Activated naive CD4-positive, alpha-beta T cell treated with anti-CD3 and anti-CD28 coated beads, Interleukin-2, amount 50 U/mL, for 72 hours (primary cell): ENCODE results near the gene KCNJ4. TPM values are rescaled to one million over a fixed set of nuclear protein-coding genes. Genes with fewer than 3 reads are reported as not detected.

ENCODE experiments used
- ATAC-seq, 2 donors: fragments of 150-1000 bp; cut with Tn5 transposase; 2 replicates each; pipeline ENCODE4 v1.10.0; 2021; ENCODE audit warnings: mild to moderate bottlenecking in 2 of 2, moderate library complexity in 2 of 2
- DNase-seq, 2 donors: peaks; one replicate each; pipeline ENCODE4 v3.0.0; 2021 to 2022; ENCODE audit warnings: low spot score in 2 of 2
- H3K27ac Mint-ChIP-seq, 2 donors: one replicate each; pipeline ENCODE4 v1.8.0; 2022; ENCODE audit warnings: mild to moderate bottlenecking in 2 of 2, mixed read lengths in 2 of 2
- H3K36me3 Mint-ChIP-seq, 2 donors: one replicate each; pipeline ENCODE4 v1.8.0; 2022; ENCODE audit warnings: mixed read lengths in 2 of 2
- H3K9me3 Mint-ChIP-seq, 2 donors: one replicate each; pipeline ENCODE4 v1.8.0; 2022; ENCODE audit warnings: mixed read lengths in 2 of 2
- total RNA-seq, 2 donors: library from RNA; stranded (reverse); gene quantifications; one replicate each; pipeline ENCODE4 v1.2.3, GENCODE V29; 2022

The KCNJ4 gene
- total RNA-seq = not detected

- Mint-ChIP-seq H3K27ac (no peak within 1 kb of the TSS), H3K36me3 (peaks cover 0 to 5% of the 10 kb centered on the region in 2 donors), H3K9me3 (no peaks in the 10 kb centered on the region)
- DNase-seq = no peak
- ATAC-seq = peak in 1 of 2 donors; percentile 9
Measured at GRCh38 chr22:38455076-38455529, at the start of gene KCNJ4. TSS of gene KCNJ4 (minus strand) at chr22:38455199. CDS start at chr22:38428132, 27,067 bp downstream.

- H3K9me3 Mint-ChIP-seq = peaks cover under 1 to 1% of the 10 kb centered on the region in 2 donors
- no peak for ATAC-seq
Measured at GRCh38 chr22:38503021-38503420, 48.0 kb upstream of the KCNJ4 start.

DNA sequence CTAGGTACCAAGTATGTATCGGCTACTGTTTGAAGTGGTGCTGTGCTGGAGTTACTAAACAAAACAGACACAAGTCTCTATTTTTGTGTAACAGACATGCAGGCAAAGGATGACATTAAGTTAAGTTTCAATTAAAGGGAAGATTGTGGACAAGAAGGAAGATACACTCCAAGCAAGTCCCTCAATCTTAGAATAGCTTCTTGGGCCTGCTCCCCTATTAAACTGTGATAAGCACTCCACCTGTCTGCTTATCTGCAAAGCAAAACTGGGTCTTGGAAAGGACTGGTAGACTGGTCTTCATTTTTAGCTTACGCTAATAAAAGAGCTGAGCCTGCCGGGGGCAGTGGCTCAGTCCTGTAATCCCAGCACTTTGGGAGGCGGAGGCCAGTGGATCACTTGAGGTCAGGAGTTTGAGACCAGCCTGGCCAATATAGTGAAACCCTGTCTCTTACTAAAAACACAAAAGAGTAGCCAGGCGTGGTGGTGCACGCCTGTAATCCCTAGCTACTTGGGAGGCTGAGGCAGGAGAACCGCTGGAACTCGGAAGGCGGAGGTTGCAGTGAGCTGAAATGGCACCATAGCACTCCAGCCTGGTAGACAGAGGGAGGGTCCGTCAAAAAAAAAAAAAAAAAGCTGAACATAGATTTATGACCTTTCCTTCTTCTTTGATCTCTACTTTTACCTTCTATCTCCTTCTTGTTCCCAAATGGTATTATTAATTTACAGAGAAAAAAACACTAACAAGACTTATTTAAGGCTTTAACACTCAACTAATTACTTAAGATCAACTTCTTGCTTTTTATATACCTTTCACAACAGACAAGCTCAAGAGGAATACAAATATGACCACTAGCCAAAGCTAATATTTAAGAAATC is 47.0 kb upstream of the KCNJ4 start:
- Mint-ChIP-seq H3K36me3 (peaks cover 55 to 90% of the 10 kb centered on the region in 2 donors), H3K27ac (peak overlapping the region in 1 of 2 donors; percentile 84), H3K9me3 (no peaks in the 10 kb centered on the region)
- DNase-seq (no peak), ATAC-seq (no peak)

More at GRCh38 chr22:38503021-38503420, 48.0 kb upstream of the KCNJ4 start:
- Mint-ChIP-seq H3K27ac (peak overlapping the region in 1 of 2 donors; percentile 99), H3K36me3 (peaks cover 61 to 88% of the 10 kb centered on the region in 2 donors)
- no peak for DNase-seq

- ATAC-seq (peak; percentile 11 to 90), DNase-seq (no peak)
- Mint-ChIP-seq H3K36me3 (peaks cover 39 to 71% of the 10 kb centered on the region in 2 donors), H3K27ac (peak overlapping the region in 1 of 2 donors; percentile 68), H3K9me3 (no peaks in the 10 kb centered on the region)
Measured at GRCh38 chr22:38497869-38498268, 42.9 kb upstream of the KCNJ4 start.

GRCh38 chr22:38494939-38495338 is 39.9 kb upstream of the KCNJ4 start:
- ATAC-seq = no peak

DNA sequence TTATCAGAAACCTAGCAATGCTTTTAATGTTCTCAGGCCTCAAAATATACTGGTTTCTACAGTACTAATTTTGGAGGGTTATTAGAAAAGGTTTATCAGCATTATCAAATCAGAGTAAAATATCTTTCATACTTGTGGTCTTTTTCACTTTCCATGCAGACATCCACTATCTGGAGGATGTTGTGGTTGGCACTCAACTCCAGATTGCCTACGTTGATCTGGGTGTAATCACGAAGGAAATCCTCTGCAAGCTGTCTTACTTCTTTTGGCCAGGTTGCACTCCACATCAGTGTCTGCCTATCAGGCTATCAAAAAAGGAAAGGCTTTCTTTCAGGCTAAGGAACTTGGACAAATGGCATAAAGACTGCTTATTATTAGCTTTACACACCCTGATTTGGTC is 39.5 kb upstream of the KCNJ4 start:
- peaks cover 37 to 65% of the 10 kb centered on the region in 2 donors for H3K36me3 Mint-ChIP-seq
- no peaks in the 10 kb centered on the region for H3K9me3 Mint-ChIP-seq
- DNase-seq = no peak
- ATAC-seq = no peak
- no peak overlapping the region for H3K27ac Mint-ChIP-seq

More at GRCh38 chr22:38494939-38495338, 39.9 kb upstream of the KCNJ4 start:
- peaks cover 34 to 65% of the 10 kb centered on the region in 2 donors for H3K36me3 Mint-ChIP-seq
- no peaks in the 10 kb centered on the region for H3K9me3 Mint-ChIP-seq
- H3K27ac Mint-ChIP-seq = peak overlapping the region in 1 of 2 donors; percentile 15
- DNase-seq = no peak

DNA sequence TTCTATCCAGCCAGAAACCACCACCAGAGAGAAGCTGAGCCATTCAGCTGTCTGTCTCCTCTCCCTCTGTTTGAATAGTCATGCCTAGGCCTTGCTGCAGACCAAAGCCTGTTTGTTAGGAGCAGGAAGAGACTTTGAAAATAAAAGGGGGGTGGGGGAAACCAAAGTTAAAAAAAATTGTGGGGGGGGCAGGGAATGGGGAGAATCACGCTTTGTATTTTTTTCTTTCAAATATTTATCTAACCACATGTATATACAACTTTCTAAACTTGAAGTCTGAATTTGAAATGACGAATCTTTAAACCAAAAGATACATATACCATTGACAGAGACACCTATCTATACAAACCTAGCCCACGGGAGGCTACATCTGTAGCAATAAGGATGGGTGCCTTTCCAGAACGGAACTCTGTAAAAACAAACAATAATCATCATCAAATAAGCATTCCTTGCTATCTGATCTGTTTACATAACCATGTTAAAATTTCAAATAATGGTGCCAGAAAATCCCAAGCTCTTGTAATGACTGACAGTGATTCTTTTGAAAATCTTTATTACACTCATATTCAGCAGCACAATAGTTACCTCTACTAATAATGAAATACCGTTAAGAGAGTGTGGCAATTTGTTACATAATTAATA is 36.8 kb upstream of the KCNJ4 start:
- DNase-seq = no peak
- no peaks in the 10 kb centered on the region for H3K9me3 Mint-ChIP-seq
- H3K36me3 Mint-ChIP-seq = peaks cover 40 to 64% of the 10 kb centered on the region in 2 donors
- no peak overlapping the region for H3K27ac Mint-ChIP-seq
- no peak for ATAC-seq

- ATAC-seq (no peak), DNase-seq (no peak)
- Mint-ChIP-seq H3K36me3 (peaks cover 49 to 73% of the 10 kb centered on the region in 2 donors), H3K9me3 (no peaks in the 10 kb centered on the region), H3K27ac (peak overlapping the region; percentile 71 to 85)
Measured at GRCh38 chr22:38490915-38491314, 35.9 kb upstream of the KCNJ4 start.

- ATAC-seq = peak in 1 of 2 donors; percentile 32
- DNase-seq = no peak
- H3K36me3 Mint-ChIP-seq = peaks cover 51 to 78% of the 10 kb centered on the region in 2 donors
- peak overlapping the region; percentile 71 to 85 for H3K27ac Mint-ChIP-seq
- H3K9me3 Mint-ChIP-seq = no peaks in the 10 kb centered on the region
Measured at GRCh38 chr22:38490475-38490874, 35.5 kb upstream of the KCNJ4 start.

GRCh38 chr22:38489561-38490145 is 34.7 kb upstream of the KCNJ4 start:
- no peak for ATAC-seq
- no peaks in the 10 kb centered on the region for H3K9me3 Mint-ChIP-seq

GRCh38 chr22:38489142-38489541 is 34.1 kb upstream of the KCNJ4 start:
- ATAC-seq (no peak), DNase-seq (no peak)
- Mint-ChIP-seq H3K9me3 (no peaks in the 10 kb centered on the region), H3K27ac (peak overlapping the region in 1 of 2 donors; percentile 71), H3K36me3 (peaks cover 48 to 80% of the 10 kb centered on the region in 2 donors)

More at GRCh38 chr22:38489561-38490145, 34.7 kb upstream of the KCNJ4 start:
- no peak for DNase-seq
- Mint-ChIP-seq H3K36me3 (peaks cover 49 to 81% of the 10 kb centered on the region in 2 donors), H3K27ac (peak overlapping the region; percentile 45 to 71)

- ATAC-seq (peak; percentile 26 to 49), DNase-seq (no peak)
- Mint-ChIP-seq H3K27ac (peak overlapping the region; percentile 1 to 54), H3K36me3 (peaks cover 50 to 80% of the 10 kb centered on the region in 2 donors), H3K9me3 (no peaks in the 10 kb centered on the region)
Measured at GRCh38 chr22:38487946-38488345, 32.9 kb upstream of the KCNJ4 start.

- Mint-ChIP-seq H3K36me3 (peaks cover 55 to 74% of the 10 kb centered on the region in 2 donors), H3K9me3 (no peaks in the 10 kb centered on the region), H3K27ac (no peak overlapping the region)
- ATAC-seq = peak in 1 of 2 donors; percentile 40
- no peak for DNase-seq
Measured at GRCh38 chr22:38485783-38486182, 30.8 kb upstream of the KCNJ4 start.

DNA sequence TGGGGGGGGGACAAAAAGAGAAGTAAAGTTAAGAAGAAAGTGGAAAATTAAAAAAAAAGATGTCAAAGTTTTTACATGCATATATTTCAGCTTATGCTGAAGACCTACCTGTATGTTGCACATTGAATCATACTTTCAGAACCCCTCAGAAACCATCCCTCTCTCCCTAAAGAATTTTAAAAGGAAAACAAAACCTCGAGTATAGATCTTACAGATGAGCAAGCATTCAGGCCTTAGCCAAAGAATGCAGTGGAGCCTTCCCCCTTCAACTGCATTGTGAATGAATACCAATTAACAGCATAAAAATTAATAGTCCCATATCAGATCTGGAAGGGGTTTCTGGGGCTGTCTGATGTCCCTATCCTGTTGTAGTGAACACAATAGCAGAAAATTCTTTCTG is 29.2 kb upstream of the KCNJ4 start:
- peaks cover 45 to 59% of the 10 kb centered on the region in 2 donors for H3K36me3 Mint-ChIP-seq
- ATAC-seq (no peak), DNase-seq (no peak)
- H3K9me3 Mint-ChIP-seq = no peaks in the 10 kb centered on the region
- peak overlapping the region; percentile 12 to 82 for H3K27ac Mint-ChIP-seq

DNA sequence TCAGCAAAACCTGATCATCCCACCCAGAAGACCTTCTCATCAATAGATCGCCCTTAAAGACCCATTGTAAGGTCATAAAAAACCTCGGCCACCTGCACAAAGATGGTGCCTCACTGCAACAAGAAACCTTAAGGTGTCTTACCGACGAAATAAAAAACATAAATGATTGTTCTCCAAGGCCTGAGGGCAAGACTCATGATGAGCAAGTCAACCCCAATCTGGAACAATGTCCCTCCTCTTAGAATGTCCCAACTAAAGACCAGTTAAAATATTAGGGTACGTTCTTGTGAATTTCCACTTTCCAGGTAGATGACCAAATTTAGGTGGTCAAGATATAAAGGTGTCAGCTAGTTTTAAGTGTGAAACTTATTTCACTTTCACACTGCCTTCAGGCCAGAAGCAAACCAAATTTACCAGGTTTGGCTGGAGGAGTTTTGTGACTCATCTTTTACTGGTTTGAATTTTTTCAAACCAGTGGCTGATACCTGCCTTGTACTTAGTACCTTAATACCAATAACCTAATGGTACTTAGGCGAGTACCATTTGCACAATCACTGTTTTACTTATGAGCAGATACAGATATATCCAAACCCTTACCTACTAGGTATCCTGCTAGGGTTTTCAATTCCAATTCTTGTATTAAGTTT is 27.8 kb upstream of the KCNJ4 start:
- peaks cover 35 to 46% of the 10 kb centered on the region in 2 donors for H3K36me3 Mint-ChIP-seq
- H3K9me3 Mint-ChIP-seq = no peaks in the 10 kb centered on the region
- DNase-seq (no peak), ATAC-seq (peak in 1 of 2 donors; percentile 51)
- H3K27ac Mint-ChIP-seq = peak overlapping the region in 1 of 2 donors; percentile 75

DNA sequence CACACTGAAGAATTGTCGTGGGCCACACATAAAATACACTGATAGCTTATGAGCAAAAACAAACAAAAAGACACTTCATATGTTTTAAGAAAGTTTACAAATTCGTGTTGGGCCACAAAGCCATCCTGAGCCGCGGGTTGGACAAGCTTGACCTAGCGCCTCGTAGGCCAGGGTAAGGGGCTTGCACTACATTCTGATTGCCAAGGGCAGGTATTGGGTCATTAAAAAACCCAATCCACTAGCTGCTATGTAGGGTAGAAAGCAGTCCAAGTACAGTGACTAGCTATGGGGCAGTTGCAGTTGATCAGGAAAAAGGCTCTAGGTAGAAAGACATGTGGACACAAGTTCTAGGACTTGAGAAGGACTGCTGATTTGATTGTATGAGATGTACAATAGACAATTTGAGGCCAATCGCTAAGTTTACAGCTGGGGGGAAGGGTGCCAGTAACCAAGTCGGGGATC is 26.9 kb upstream of the KCNJ4 start:
- H3K9me3 Mint-ChIP-seq = no peaks in the 10 kb centered on the region
- peaks cover 33 to 44% of the 10 kb centered on the region in 2 donors for H3K36me3 Mint-ChIP-seq
- H3K27ac Mint-ChIP-seq = peak overlapping the region; percentile 48 to 75
- DNase-seq (no peak), ATAC-seq (peak in 1 of 2 donors; percentile 1)
